GM18868 (cell line): ENCODE data around the gene ERCC6.

Experiments
- ATAC-seq: cut with Tn5 transposase; IDR thresholded peaks from one replicate; pipeline ENCODE4 v1.9.1; 2021; ENCODE audit warnings: mild to moderate bottlenecking, moderate library complexity; ENCODE audit not compliant: unreplicated experiment

Gene ERCC6

GRCh38 chr10:49512121-49512809 is 26.7 kb downstream of the ERCC6 start:
- peak; percentile 67 for ATAC-seq

GRCh38 chr10:49509771-49510303 is 29.1 kb downstream of the ERCC6 start:
- ATAC-seq = no peak

DNA sequence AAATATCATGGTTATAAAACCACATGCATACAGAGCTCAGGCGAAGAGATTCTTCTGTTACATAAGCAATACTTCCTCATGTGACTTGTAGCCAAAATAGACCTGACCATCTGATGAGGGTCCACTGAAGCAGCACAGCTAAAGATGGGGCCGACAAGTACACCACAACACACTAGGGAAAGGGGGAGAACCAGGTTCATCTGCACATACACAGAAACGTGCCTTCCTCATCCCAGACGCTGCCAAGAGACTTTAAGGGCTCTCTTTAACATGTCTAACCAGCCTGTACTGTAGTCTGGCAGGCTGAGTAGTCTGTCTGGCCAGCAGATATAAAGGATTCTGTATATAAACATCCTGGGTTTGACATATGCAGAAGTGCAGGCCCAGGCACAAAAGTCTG is 30.3 kb downstream of the ERCC6 start:
- ATAC-seq = peak; percentile 33

GRCh38 chr10:49508249-49508648 is 30.7 kb downstream of the ERCC6 start:
- ATAC-seq = peak; percentile 67

DNA sequence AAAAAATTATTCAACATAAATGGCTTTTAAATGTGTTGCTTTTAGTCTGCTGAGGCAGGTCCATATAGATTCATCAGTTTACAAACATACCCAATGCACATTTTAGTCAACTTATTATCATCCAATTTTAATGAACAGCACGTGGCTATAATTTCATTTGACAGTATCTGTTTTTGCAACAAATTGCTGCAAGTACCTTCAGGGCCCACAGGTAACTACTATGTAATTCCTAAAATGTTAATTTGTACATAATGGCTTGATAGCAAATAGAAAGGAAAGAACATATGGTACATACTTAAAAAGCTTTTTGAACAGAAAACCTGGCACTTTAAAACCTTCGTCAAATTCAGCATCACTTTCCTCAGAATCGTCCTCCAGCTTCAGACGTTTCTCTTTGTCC is 33.3 kb downstream of the ERCC6 start:
- ATAC-seq = no peak

DNA sequence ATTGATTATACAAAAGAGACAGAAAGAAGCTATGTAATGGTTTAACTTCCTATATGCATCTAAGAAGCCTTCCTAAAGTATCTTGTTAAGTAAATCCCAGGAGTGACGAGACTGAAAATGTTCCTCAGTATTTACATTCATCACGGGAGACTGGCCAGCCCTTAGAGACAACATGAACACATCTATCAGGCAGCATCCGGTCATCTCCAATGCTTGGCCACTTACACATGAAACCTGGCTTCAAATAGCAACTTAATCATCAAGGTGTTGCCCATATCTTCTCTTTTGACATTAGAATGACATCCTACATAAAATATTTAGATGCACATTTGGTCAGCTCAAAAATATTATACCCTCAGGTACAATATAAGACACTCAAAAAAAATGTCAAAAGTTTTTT is 33.8 kb downstream of the ERCC6 start:
- ATAC-seq = no peak

DNA sequence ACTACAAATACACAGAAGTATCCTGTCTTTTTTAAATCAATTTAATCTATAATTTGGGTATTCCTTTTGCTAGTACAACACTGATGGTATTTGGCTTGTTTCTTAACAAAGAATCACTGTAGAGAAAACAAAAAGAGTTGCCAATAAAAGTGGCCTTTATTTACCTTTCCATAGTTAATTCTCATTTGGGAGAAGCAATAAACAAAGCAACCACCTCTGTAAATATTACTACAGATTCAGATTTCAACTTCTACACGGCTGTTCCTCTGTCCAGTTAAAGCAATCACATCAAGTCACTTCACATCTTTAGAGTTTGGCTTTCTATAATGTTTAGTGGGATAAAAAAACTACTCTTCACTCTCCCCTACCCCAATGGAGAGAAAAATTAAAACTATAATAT is 34.4 kb downstream of the ERCC6 start:
- no peak for ATAC-seq

DNA sequence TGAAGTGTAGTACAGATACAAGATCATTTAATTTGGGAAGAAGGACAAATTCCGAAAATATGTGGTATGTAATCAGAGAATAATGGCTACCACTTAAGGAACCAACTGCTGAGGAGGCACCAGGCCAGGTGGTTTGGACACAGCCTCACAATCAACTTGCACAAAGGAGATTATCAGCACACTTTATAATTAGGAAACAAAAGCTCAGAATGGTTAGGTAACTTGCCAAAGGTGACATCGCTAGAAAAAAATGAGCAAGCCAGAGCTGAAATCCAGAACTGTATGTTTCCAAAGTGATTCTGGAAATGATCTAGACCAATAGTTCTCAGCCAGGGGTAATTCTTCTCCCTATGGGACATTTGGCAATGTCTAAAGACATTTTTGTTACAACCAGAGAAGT is 36.6 kb downstream of the ERCC6 start:
- no peak for ATAC-seq

DNA sequence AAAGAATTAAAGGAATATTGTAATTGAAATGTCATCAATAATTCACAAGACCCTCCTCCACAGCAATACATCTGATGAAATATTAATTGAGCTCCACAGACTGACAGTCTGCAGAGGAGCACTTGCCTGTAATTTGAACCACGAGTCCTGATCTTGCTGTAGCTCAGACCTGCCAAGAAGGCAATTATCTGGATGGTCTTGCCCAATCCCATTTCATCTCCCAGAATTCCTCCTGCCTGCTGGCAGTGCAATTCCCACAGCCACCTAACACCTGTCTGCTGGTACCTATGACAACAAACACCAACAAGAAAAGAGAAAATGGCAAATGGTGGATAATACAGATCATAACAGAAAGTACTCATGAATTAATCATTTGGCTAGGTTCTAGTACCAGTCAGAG is 38.5 kb downstream of the ERCC6 start:
- no peak for ATAC-seq

DNA sequence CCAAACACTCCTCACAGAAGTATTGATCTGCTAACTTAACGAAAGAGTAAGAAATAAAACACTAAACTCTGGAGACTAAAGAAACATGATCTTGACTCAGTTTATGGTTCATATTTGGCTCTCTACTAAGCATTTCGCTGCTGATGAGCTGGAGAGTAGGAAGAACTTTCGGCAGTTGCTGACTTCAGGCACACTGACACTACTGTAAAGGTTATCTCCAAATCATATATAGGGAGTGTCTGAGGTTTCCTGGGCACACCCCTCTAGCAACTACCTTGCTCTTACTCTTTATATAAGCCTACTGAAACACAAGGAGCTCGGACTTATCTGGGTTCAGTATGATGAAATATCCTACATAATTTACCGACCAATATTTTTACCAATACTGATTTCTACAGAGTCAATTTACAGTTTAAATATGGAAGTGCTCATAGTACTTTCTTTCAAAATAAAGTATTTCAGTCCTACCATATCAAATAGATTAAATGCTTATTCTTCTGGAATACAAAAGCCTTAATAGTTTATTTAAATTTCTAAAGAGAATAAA is 39.5 kb downstream of the ERCC6 start:
- ATAC-seq = no peak

GRCh38 chr10:49498425-49498824 is 40.5 kb downstream of the ERCC6 start:
- ATAC-seq = no peak

- no peak for ATAC-seq
Measured at GRCh38 chr10:49497358-49497757, 41.6 kb downstream of the ERCC6 start.

- ATAC-seq = no peak
Measured at GRCh38 chr10:49488056-49488717, 50.7 kb downstream of the ERCC6 start.

- ATAC-seq = no peak
Measured at GRCh38 chr10:49486738-49487137, 52.2 kb downstream of the ERCC6 start.

GRCh38 chr10:49486009-49486408 is 52.9 kb downstream of the ERCC6 start:
- no peak for ATAC-seq

DNA sequence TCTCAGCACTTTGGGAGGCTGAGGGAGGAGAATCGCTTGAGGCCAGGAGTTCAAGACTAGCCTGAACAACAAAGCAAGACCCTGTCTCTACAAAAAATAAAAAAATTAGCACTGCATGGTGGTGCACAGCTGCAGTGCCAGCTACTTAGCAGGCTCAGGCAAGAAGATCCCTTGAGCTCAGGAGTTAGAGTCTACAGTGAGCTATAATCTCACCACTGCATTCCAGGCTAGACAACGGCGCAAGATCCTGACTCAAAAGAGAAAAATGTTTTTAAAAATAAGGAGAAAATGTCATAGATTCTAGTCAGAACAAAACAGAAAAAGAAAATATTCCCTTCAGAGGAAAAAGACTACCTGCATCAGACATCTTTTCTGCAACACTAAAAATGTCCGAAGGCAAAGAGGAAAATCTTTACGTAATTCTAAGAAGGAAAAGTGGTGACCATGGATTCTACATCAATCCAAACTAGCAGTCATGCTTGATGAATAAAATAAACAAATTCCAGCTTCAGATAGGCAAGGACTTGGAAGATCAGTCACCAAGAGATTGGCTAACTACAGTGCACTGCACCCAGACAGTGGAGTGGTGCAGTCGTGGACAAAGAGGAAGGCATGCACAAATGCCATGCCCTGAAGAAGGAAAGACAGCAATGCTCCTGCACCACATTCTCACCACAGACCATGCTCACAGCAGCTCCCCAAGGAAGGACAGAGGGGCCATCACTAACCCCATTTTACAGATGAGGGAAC is 54.3 kb downstream of the ERCC6 start:
- ATAC-seq = no peak

DNA sequence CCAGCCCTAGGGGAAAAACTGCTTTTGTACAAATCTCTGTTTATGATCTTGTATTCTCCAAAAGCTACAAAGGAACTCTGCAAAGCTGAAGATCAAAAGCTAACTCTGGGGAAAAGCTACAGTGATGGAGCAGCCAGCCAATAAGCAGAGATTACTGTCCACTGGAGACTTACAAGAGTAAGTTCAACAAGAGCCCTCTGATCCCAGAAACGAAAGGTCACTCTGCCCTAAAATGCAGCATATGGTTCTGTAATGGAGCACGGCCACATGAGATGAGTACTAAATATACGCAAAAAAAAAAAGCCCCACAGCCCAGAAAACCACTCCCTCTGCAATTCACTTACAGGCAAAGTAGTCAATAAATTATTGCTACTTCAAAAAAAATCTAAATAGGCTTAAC is 60.1 kb downstream of the ERCC6 start:
- no peak for ATAC-seq

DNA sequence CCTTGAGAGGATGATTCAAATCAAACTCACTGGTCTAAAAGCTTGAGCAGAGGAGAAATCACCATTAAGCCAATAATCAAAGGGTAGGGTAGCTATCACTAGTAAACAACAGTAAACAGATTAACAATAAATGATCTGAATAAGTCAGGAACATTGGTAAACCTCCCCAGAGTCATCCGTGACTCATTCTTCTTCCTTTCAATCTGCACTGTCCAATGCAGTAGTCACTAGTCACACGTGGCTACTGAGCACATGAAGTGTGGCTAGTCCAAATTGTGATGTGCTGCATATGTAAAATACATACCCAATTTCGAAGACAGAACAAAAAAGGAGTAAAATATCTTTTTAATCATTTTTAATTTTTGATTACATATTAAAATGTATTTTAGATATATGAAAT is 64.0 kb downstream of the ERCC6 start:
- ATAC-seq = no peak

DNA sequence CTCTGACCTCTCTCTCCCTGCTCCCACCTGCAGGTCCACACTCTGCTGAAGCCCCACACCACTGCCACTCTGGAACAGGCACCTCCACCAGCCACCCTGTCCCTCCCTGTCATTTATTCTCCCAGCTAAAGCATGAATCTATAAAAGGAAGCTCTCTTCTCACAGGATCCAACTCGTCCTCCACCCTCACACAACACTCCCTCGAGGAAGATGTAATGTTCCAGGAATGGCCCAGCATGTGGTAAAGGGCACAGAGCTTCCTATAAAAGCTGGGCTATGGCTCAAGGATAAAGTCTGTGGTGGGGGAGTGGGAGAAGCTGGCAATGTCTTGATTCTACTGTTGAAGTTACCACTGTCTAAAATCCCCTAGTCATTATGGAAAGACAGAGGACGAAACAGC is 67.4 kb downstream of the ERCC6 start:
- no peak for ATAC-seq

DNA sequence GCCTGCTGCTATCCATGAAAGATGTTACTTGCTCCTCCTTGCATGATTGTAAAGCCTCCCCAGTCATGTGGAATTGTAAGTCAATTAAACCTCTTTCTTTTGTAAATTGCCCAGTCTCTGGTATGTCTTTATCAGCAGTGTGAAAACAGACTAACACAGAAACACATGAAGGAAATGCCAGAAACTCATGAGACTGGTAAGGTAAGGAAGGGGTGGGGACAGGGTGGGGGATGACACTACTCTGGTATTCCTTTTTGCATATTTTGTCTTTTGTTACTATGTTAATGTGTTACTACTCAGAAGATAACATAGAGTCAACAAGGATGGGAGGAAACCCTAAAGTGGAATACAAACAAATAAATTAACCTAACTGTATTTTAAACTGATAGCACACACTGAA is 73.2 kb downstream of the ERCC6 start:
- ATAC-seq = no peak
